ENCODE measurements around the gene GABRG3. TPM values are rescaled to one million over a fixed set of nuclear protein-coding genes. Genes with fewer than 3 reads are reported as not detected.

Gene GABRG3
- total and polyA plus RNA-seq, 7 donors, result not detected

- Histone ChIP-seq H3K27me3 (ENCODE audit: insufficient read depth in 3 of 3, low read length in 2 of 3) (no peaks in the 10 kb centered on the region), H3K4me1 (no peaks in the 10 kb centered on the region), H3K4me3 (no peak overlapping the region), H3K36me3 (ENCODE audit: insufficient read depth in 1 of 2, low read depth in 1 of 2) (no peaks in the 10 kb centered on the region), H3K9me3 (peaks cover 6% of the 10 kb centered on the region), H3K27ac (no peak overlapping the region)
- intact Hi-C loops (cut with DNase I), result no loop called here
- DNase-seq (no peak), ATAC-seq (no peak)
- no peak for TF ChIP-seq CTCF (IDR thresholded peaks at IDR 0.05)
- WGBS, 3 donors, result 91 to 95% (median 94%) methylated on average over 7 of the region's 7 CpGs
These were observed 155.5 kb downstream of the GABRG3 start for GRCh38 chr15:27126449-27126848.

GRCh38 chr15:27127815-27128570, 157.0 kb downstream of the GABRG3 start:
- H3K9me3 ChIP-seq, result peaks cover 6% of the 10 kb centered on the region
- 74 to 80% (median 77%) methylated on average over 12 of the region's 12 CpGs for WGBS, 3 donors
- H3K27ac ChIP-seq, result no peak overlapping the region
- ATAC-seq, result no peak
- TF ChIP-seq CTCF (IDR thresholded peaks at IDR 0.05), result no peak
- H3K27me3 ChIP-seq (ENCODE audit: insufficient read depth in 3 of 3, low read length in 2 of 3), result no peaks in the 10 kb centered on the region
- intact Hi-C loops (cut with DNase I), result no loop called here
- H3K4me3 ChIP-seq, result no peak overlapping the region
- no peak for DNase-seq
- H3K4me1 ChIP-seq, result no peaks in the 10 kb centered on the region
- H3K36me3 ChIP-seq (ENCODE audit: insufficient read depth in 1 of 2, low read depth in 1 of 2), result no peaks in the 10 kb centered on the region

- Histone ChIP-seq H3K4me3 (no peak overlapping the region), H3K27ac (no peak overlapping the region), H3K36me3 (ENCODE audit: insufficient read depth in 1 of 2, low read depth in 1 of 2) (no peaks in the 10 kb centered on the region), H3K27me3 (ENCODE audit: insufficient read depth in 3 of 3, low read length in 2 of 3) (no peaks in the 10 kb centered on the region), H3K9me3 (peaks cover 6% of the 10 kb centered on the region), H3K4me1 (no peaks in the 10 kb centered on the region)
- 34 to 57% (median 36%) methylated on average over 2 of the region's 2 CpGs for WGBS, 3 donors
- TF ChIP-seq CTCF (IDR thresholded peaks at IDR 0.05), result no peak
- DNase-seq (no peak), ATAC-seq (no peak)
- intact Hi-C loops (cut with DNase I), result no loop called here
These were observed 162.3 kb downstream of the GABRG3 start for GRCh38 chr15:27133249-27133648.

GRCh38 chr15:27134481-27134880, 163.5 kb downstream of the GABRG3 start:
- WGBS, 3 donors, result 86 to 92% (median 90%) methylated on average over 4 of the region's 4 CpGs
- intact Hi-C loops (cut with DNase I), result no loop called here

More at GRCh38 chr15:27134481-27134880, 163.5 kb downstream of the GABRG3 start:
- Histone ChIP-seq H3K9me3 (peaks cover 6% of the 10 kb centered on the region), H3K36me3 (ENCODE audit: insufficient read depth in 1 of 2, low read depth in 1 of 2) (no peaks in the 10 kb centered on the region), H3K4me1 (no peaks in the 10 kb centered on the region), H3K27me3 (ENCODE audit: insufficient read depth in 3 of 3, low read length in 2 of 3) (no peaks in the 10 kb centered on the region), H3K27ac (no peak overlapping the region), H3K4me3 (no peak overlapping the region)
- DNase-seq, result no peak
- TF ChIP-seq CTCF (IDR thresholded peaks at IDR 0.05), result no peak
- ATAC-seq, result no peak

All from psoas muscle (tissue), 8 donors.